GM18498 (cell line): ENCODE measurements around the gene ZSCAN2.

ENCODE experiments used
- ATAC-seq: cut with Tn5 transposase; IDR thresholded peaks from one replicate; pipeline ENCODE4 v1.9.1; 2021; ENCODE audit warnings: mild to moderate bottlenecking, moderate library complexity; ENCODE audit not compliant: unreplicated experiment

ZSCAN2 gene

DNA sequence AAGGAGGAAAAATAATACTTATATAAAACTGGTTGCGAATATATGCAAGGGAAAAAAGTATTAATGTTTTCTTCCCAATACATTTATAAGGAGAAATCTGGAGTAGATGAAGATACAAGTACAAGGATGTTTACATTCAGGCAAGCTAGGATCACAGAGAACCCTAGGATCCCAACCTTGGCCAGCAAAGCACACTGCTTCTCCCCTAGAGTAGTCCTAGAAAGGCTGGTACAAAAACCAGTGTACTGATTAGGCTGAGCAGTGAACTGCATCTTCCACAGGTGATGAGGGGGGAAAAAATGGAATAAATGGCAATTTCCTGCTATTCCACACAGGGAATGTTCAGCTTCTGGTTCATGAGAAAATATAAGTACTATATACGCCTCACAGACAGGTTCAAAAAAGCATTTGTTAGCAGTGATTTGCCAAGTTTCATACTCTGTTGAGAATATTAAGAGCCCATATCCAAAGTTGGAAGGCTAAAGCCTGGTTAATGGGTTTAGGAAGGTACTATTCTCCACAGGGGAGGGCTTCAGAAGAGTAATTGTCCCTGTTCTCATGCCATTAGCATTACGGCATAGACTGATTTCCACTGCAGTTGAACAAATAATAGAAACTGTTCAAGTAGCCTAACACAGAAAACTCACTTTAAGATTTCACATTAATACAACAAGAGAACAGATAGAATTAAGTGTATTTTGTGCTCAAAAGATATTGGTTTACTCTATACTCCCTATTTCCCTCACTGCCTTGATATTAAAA, 67.6 kb downstream of the ZSCAN2 start:
- ATAC-seq: no peak

DNA sequence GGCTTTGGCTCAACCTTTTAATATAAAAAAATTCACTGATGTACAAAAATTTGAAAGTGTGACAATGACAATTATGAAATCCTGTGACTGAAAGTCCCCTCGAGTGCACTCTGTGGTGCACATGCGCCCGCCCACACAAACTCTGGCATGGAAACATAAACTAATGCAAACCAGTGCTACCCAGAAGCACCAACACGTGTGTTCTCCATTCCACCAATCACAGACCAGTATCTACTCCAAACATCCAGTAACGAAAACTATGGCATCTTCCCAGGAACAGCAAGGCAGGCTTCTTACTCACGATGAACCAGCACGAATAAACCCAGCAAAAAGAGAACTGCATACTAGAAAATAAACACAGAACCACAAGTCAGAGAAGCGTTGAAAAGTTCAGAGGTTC, 68.9 kb downstream of the ZSCAN2 start:
- ATAC-seq: no peak

DNA sequence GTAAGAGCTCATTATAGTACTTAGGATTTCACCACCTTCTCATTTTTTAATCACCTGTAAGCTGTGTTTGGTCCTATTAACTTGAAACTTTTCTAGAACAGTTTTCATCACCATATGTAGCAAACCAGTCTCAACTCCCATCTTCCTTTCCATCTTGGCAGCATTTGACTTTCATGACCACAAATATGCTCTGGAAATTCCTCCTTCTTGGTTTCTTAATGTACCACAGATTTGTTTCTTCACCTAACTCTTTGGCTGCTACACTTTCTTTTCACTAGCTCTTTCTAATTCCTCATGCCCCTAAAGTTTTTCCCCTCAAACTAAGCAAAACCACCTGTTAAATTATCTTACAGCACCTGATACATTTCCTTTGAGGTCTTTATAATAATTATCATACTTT, 70.4 kb downstream of the ZSCAN2 start:
- ATAC-seq: no peak
